WTC11 (cell line): Measurements from ENCODE around the gene ZXDB. TPM values are rescaled to one million over a fixed set of nuclear protein-coding genes. Genes with fewer than 3 reads are reported as not detected.
A peak's percentile ranks its signal among the peaks of the same experiment; 100 is the strongest.
"Not testable (repeated sequence)": the region's sequence is repeated elsewhere in the genome, so short reads cannot be mapped to it uniquely, and the experiment has no call there.

Experiments used
- ATAC-seq: fragments of 200-7000 bp; cut with Tn5 transposase; 2 replicates; pipeline ENCODE4 v1.10.0; 2021; ENCODE audit warnings: mild to moderate bottlenecking, moderate library complexity
- Bru-seq: library from RNA; stranded (reverse); fragments of 400-500 nt; gene quantifications from one replicate; lab custom pipeline; 2021; lab: Mats Ljungman, UMichigan
- CTCF ChIA-PET: fragments of 300-600 bp; sonication (Branson Sonifier 250); formaldehyde crosslinking; loops from one replicate; lab custom pipeline; 2021; ENCODE audit warnings: antibody characterized with exemption; lab: Charles Lee
- POLR2A ChIA-PET: fragments of 350-600 bp; sonication (Branson Sonifier 250); formaldehyde crosslinking; loops from one replicate; lab custom pipeline; 2021; ENCODE audit warnings: antibody characterized with exemption; lab: Charles Lee
- DNase-seq: peaks from one replicate; pipeline ENCODE4 v3.0.0; 2021; ENCODE audit warnings: low spot score
- H3K27ac Mint-ChIP-seq: 2 replicates; pipeline ENCODE4 v1.8.0; 2021; ENCODE audit warnings: mixed read lengths
- H3K27me3 Mint-ChIP-seq: 2 replicates; pipeline ENCODE4 v1.8.0; 2021; ENCODE audit warnings: low read depth, mild to moderate bottlenecking, moderate library complexity, mixed read lengths
- H3K36me3 Mint-ChIP-seq: 2 replicates; pipeline ENCODE4 v1.8.0; 2021; ENCODE audit warnings: mixed read lengths
- H3K4me1 Mint-ChIP-seq: 2 replicates; pipeline ENCODE4 v1.8.0; 2022; ENCODE audit warnings: mixed read lengths
- H3K4me3 Mint-ChIP-seq: 2 replicates; pipeline ENCODE4 v1.8.0; 2021; ENCODE audit warnings: mild to moderate bottlenecking, moderate library complexity, mixed read lengths
- H3K9me3 Mint-ChIP-seq: 2 replicates; pipeline ENCODE4 v1.8.0; 2021; ENCODE audit warnings: mixed read lengths
- AFF4 ChIP-seq: sonication (generic); formaldehyde crosslinking; IDR thresholded peaks from 2 replicates; pipeline ENCODE4 v1.8.1; 2023; ENCODE audit warnings: mild to moderate bottlenecking, missing genetic modification reagents, borderline replicate concordance
- ATF1 ChIP-seq: sonication (generic); formaldehyde crosslinking; IDR thresholded peaks from 2 replicates; pipeline ENCODE4 v1.8.1; 2023; ENCODE audit warnings: mild to moderate bottlenecking, moderate library complexity, missing genetic modification reagents
- ATF3 ChIP-seq: sonication (generic); formaldehyde crosslinking; conservative IDR thresholded peaks from 2 replicates; pipeline ENCODE4 v1.8.1; 2022; ENCODE audit warnings: mild to moderate bottlenecking, missing genetic modification reagents
- CREB1 ChIP-seq: sonication (generic); formaldehyde crosslinking; IDR thresholded peaks from 2 replicates; pipeline ENCODE4 v1.8.0; 2023; ENCODE audit warnings: mild to moderate bottlenecking, missing genetic modification reagents
- EMX1 ChIP-seq: fragments of 250-450 bp; sonication (Bioruptor Pico); IDR thresholded peaks from 2 replicates; pipeline ENCODE4 v1.8.0; 2021; ENCODE audit warnings: mild to moderate bottlenecking
- ERG ChIP-seq: fragments of 250-450 bp; sonication (Bioruptor Pico); IDR thresholded peaks from 2 replicates; pipeline ENCODE4 v1.8.0; 2021; ENCODE audit warnings: mild to moderate bottlenecking
- FOXJ3 ChIP-seq: sonication (generic); formaldehyde crosslinking; IDR thresholded peaks from 2 replicates; pipeline ENCODE4 v1.9.0; 2021; ENCODE audit warnings: missing genetic modification reagents, mild to moderate bottlenecking, borderline replicate concordance
- GABPB1 ChIP-seq: sonication (generic); formaldehyde crosslinking; IDR thresholded peaks from 2 replicates; pipeline ENCODE4 v1.8.1; 2023; ENCODE audit warnings: mild to moderate bottlenecking, missing genetic modification reagents
- NFYB ChIP-seq: sonication (generic); formaldehyde crosslinking; conservative IDR thresholded peaks from 2 replicates; pipeline ENCODE4 v1.8.0; 2022; ENCODE audit warnings: low read depth, missing genetic modification reagents
- USF1 ChIP-seq: sonication (generic); formaldehyde crosslinking; IDR thresholded peaks from 2 replicates; pipeline ENCODE4 v1.8.0; 2022; ENCODE audit warnings: mild to moderate bottlenecking, missing genetic modification reagents
- USF2 ChIP-seq: sonication (generic); formaldehyde crosslinking; IDR thresholded peaks from 2 replicates; pipeline ENCODE4 v1.8.1; 2023; ENCODE audit warnings: mild to moderate bottlenecking, missing genetic modification reagents, moderate library complexity
- ZNF121 ChIP-seq: sonication (generic); formaldehyde crosslinking; IDR thresholded peaks from 2 replicates; pipeline ENCODE4 v1.8.0; 2023; ENCODE audit warnings: missing genetic modification reagents
- ZNF219 ChIP-seq: sonication (generic); formaldehyde crosslinking; IDR thresholded peaks from 2 replicates; pipeline ENCODE4 v1.8.0; 2023; ENCODE audit warnings: missing genetic modification reagents, mild to moderate bottlenecking, borderline replicate concordance
- ZNF317 ChIP-seq: sonication (generic); formaldehyde crosslinking; IDR thresholded peaks from 2 replicates; pipeline ENCODE4 v1.8.1; 2023; ENCODE audit warnings: low read depth, mild to moderate bottlenecking, moderate library complexity, missing genetic modification reagents, borderline replicate concordance
- ZNF396 ChIP-seq: fragments of 250-450 bp; sonication (Bioruptor Pico); IDR thresholded peaks from 2 replicates; pipeline ENCODE4 v1.8.0; 2021; ENCODE audit warnings: mild to moderate bottlenecking, moderate library complexity, borderline replicate concordance
- ZSCAN18 ChIP-seq: fragments of 250-450 bp; sonication (Bioruptor Pico); IDR thresholded peaks from 2 replicates; pipeline ENCODE4 v2.1.2; 2022; ENCODE audit warnings: mild to moderate bottlenecking, moderate library complexity
- long read RNA-seq, 3 experiments: library from RNA in 1 of 3; library from capped mRNA in 1 of 3; library from polyadenylated mRNA in 1 of 3; unstranded in 2 of 3; stranded (forward) in 1 of 3; transcript quantifications; one replicate each; pipeline ENCODE4 v2.0.0, GENCODE V29; 2021
- total RNA-seq: library from RNA; stranded (reverse); gene quantifications from 3 replicates; pipeline ENCODE4 v1.2.3, GENCODE V29; 2021

ZXDB gene
- total RNA-seq (7.8 to 8.0 TPM (median 7.9 TPM) in 3 replicates), Bru-seq, nascent RNA (percentile 87 among the genes with signal in this experiment)
- long read RNA-seq, experiment 1, full-length matches to known transcripts = 46 of 46 reads
- long read RNA-seq, experiment 1, partial matches to known transcripts = 0 of 46 reads
- long read RNA-seq, experiment 1, other reads (novel, unspliced or antisense) = 0 of 46 reads
- long read RNA-seq, experiment 2, full-length matches to known transcripts = 20 of 20 reads
- long read RNA-seq, experiment 2, partial matches to known transcripts = 0 of 20 reads
- long read RNA-seq, experiment 2, other reads (novel, unspliced or antisense) = 0 of 20 reads
- long read RNA-seq, experiment 3 = 0 reads

GRCh38 chrX:57591284-57592159 is at the start of gene ZXDB:
Gene ZXDB, plus strand, starts transcription at chrX:57592011. Its CDS starts 38 bp downstream, at chrX:57592049.
- H3K4me1 Mint-ChIP-seq = peaks cover 30% of the 10 kb centered on the region
- H3K36me3 Mint-ChIP-seq, CTCF ChIA-PET, H3K9me3 Mint-ChIP-seq, POLR2A ChIA-PET, H3K27me3 Mint-ChIP-seq, DNase-seq: not testable (repeated sequence)
- H3K4me3 Mint-ChIP-seq = peak within 1 kb of the TSS; percentile 70
- ATAC-seq = peak; percentile 37
- peak within 1 kb of the TSS; percentile 48; the same call in 1 of the 2 replicates for H3K27ac Mint-ChIP-seq

- no peak overlapping the region for H3K4me3 Mint-ChIP-seq
- H3K9me3 Mint-ChIP-seq = peaks cover 15% of the 10 kb centered on the region
- no peak overlapping the region for H3K27ac Mint-ChIP-seq
- no peaks in the 10 kb centered on the region for H3K27me3 Mint-ChIP-seq
- ChIA-PET CTCF (no interaction called here), POLR2A (no interaction called here)
- ATAC-seq = no peak
- no peak for DNase-seq
- no peaks in the 10 kb centered on the region for H3K4me1 Mint-ChIP-seq
- H3K36me3 Mint-ChIP-seq = no peaks in the 10 kb centered on the region
- no peak for TF ChIP-seq NFYB (CRISPR knock-in tag)
- no peak for TF ChIP-seq EMX1 (CRISPR knock-in tag)
- no peak for TF ChIP-seq USF2 (CRISPR knock-in tag)
- no peak for TF ChIP-seq FOXJ3
- no peak for TF ChIP-seq CREB1
- TF ChIP-seq ATF1 = no peak
- no peak for TF ChIP-seq USF1 (CRISPR knock-in tag)
- TF ChIP-seq ZNF396 (CRISPR knock-in tag) = no peak
- no peak for TF ChIP-seq ZNF317 (CRISPR knock-in tag)
- TF ChIP-seq ZSCAN18 (CRISPR knock-in tag) = no peak
- TF ChIP-seq ERG (CRISPR knock-in tag) = no peak
- no peak for TF ChIP-seq ZNF121
- no peak for TF ChIP-seq ATF3
- no peak for TF ChIP-seq AFF4
- no peak for TF ChIP-seq ZNF219 (CRISPR knock-in tag)
- no peak for TF ChIP-seq GABPB1 (CRISPR knock-in tag)
Measured at GRCh38 chrX:57565198-57565597, 26.6 kb upstream of the ZXDB start.
